Measurements from ENCODE around the gene LETM1. TPM values are rescaled to one million over a fixed set of nuclear protein-coding genes. Genes with fewer than 3 reads are reported as not detected.

The LETM1 gene
- total and polyA plus RNA-seq, 2 donors (not counting 1 experiment from before 2014, with no cell fraction given): 15.8 to 70.4 TPM

- no peak overlapping the region for H3K4me3 ChIP-seq (replicated peaks in 1 of 4; ENCODE audit: control extremely low read depth in 1 of 4, insufficient read depth in 1 of 4, low read depth in 3 of 4, low read length in 4 of 4)
- no peak overlapping the region for H3K9ac ChIP-seq (ENCODE audit: insufficient read depth, low read length)
- no peak overlapping the region for H3K4me2 ChIP-seq (ENCODE audit: extremely low read depth, insufficient read depth, low read length)
- H3K27ac ChIP-seq (ENCODE audit: insufficient read depth, low read length): no peak overlapping the region
- DNase-seq (ENCODE audit: low read depth in 2 of 2): no peak
- H3K79me2 ChIP-seq (ENCODE audit: control insufficient read depth, insufficient read depth, low read length): no peaks in the 10 kb centered on the region
- H3K9me3 ChIP-seq (ENCODE audit: control insufficient read depth, insufficient read depth, low read depth, low read length): no peaks in the 10 kb centered on the region
- H3K4me1 ChIP-seq (ENCODE audit: control insufficient read depth, extremely low read depth, insufficient read depth, low read length): no peaks in the 10 kb centered on the region
- H2AFZ ChIP-seq (ENCODE audit: low read length): no peak overlapping the region
- no peaks in the 10 kb centered on the region for H3K27me3 ChIP-seq (ENCODE audit: control insufficient read depth, insufficient read depth, low read length)
- peaks cover 24% of the 10 kb centered on the region for H3K36me3 ChIP-seq (ENCODE audit: control insufficient read depth, insufficient read depth, low read length)
- H4K20me1 ChIP-seq (ENCODE audit: control insufficient read depth, extremely low read depth, insufficient read depth, low read length): no peaks in the 10 kb centered on the region
- TF ChIP-seq CTCF (conservative IDR thresholded peaks at IDR 0.05 in 1 of 2, IDR thresholded peaks at IDR 0.05 in 1 of 2; ENCODE audit: low read depth in 1 of 2, low read length in 2 of 2) (no peak), EZH2 (IDR thresholded peaks at IDR 0.05; ENCODE audit: low read length, missing control alignments) (no peak)
These were observed 40.6 kb downstream of the LETM1 start for GRCh38 chr4:1815096-1815996.

GRCh38 chr4:1814453-1814852 lies 41.5 kb downstream of the LETM1 start:
- Histone ChIP-seq H3K36me3 (ENCODE audit: control insufficient read depth, insufficient read depth, low read length) (peaks cover 22% of the 10 kb centered on the region), H3K27ac (ENCODE audit: insufficient read depth, low read length) (no peak overlapping the region), H4K20me1 (ENCODE audit: control insufficient read depth, extremely low read depth, insufficient read depth, low read length) (no peaks in the 10 kb centered on the region), H3K9ac (ENCODE audit: insufficient read depth, low read length) (no peak overlapping the region), H3K79me2 (ENCODE audit: control insufficient read depth, insufficient read depth, low read length) (no peaks in the 10 kb centered on the region), H3K27me3 (ENCODE audit: control insufficient read depth, insufficient read depth, low read length) (no peaks in the 10 kb centered on the region), H2AFZ (ENCODE audit: low read length) (no peak overlapping the region), H3K4me2 (ENCODE audit: extremely low read depth, insufficient read depth, low read length) (no peak overlapping the region), H3K4me1 (ENCODE audit: control insufficient read depth, extremely low read depth, insufficient read depth, low read length) (no peaks in the 10 kb centered on the region), H3K9me3 (ENCODE audit: control insufficient read depth, insufficient read depth, low read depth, low read length) (no peaks in the 10 kb centered on the region), H3K4me3 (replicated peaks in 1 of 4; ENCODE audit: control extremely low read depth in 1 of 4, insufficient read depth in 1 of 4, low read depth in 3 of 4, low read length in 4 of 4) (no peak overlapping the region)
- no peak for DNase-seq (ENCODE audit: low read depth in 2 of 2)
- TF ChIP-seq EZH2 (IDR thresholded peaks at IDR 0.05; ENCODE audit: low read length, missing control alignments): no peak

GRCh38 chr4:1813915-1814314 lies 42.0 kb downstream of the LETM1 start:
- H3K4me3 ChIP-seq (replicated peaks in 1 of 4; ENCODE audit: control extremely low read depth in 1 of 4, insufficient read depth in 1 of 4, low read depth in 3 of 4, low read length in 4 of 4): no peak overlapping the region
- H3K36me3 ChIP-seq (ENCODE audit: control insufficient read depth, insufficient read depth, low read length): peaks cover 22% of the 10 kb centered on the region
- H4K20me1 ChIP-seq (ENCODE audit: control insufficient read depth, extremely low read depth, insufficient read depth, low read length): no peaks in the 10 kb centered on the region
- H3K9ac ChIP-seq (ENCODE audit: insufficient read depth, low read length): no peak overlapping the region
- H3K27ac ChIP-seq (ENCODE audit: insufficient read depth, low read length): no peak overlapping the region
- H3K4me1 ChIP-seq (ENCODE audit: control insufficient read depth, extremely low read depth, insufficient read depth, low read length): no peaks in the 10 kb centered on the region
- H3K4me2 ChIP-seq (ENCODE audit: extremely low read depth, insufficient read depth, low read length): no peak overlapping the region
- TF ChIP-seq CTCF (conservative IDR thresholded peaks at IDR 0.05 in 1 of 2, IDR thresholded peaks at IDR 0.05 in 1 of 2; ENCODE audit: low read depth in 1 of 2, low read length in 2 of 2) (peak in 1 of 2 donors; percentile 8), EZH2 (IDR thresholded peaks at IDR 0.05; ENCODE audit: low read length, missing control alignments) (no peak)
- no peak for DNase-seq (ENCODE audit: low read depth in 2 of 2)
- no peaks in the 10 kb centered on the region for H3K79me2 ChIP-seq (ENCODE audit: control insufficient read depth, insufficient read depth, low read length)
- no peaks in the 10 kb centered on the region for H3K9me3 ChIP-seq (ENCODE audit: control insufficient read depth, insufficient read depth, low read depth, low read length)
- H2AFZ ChIP-seq (ENCODE audit: low read length): no peak overlapping the region
- H3K27me3 ChIP-seq (ENCODE audit: control insufficient read depth, insufficient read depth, low read length): no peaks in the 10 kb centered on the region

Measured in fibroblast of lung (primary cell).